BLaER1 treated with 17β-estradiol and CSF1 and Interleukin-3, amounts not matched to agents 10 nM and 100 nM (cell line): Measurements from ENCODE around the gene RNF20.

ENCODE experiments used
- H3K27ac ChIP-seq, 11 experiments: shearing (Covaris generic); formaldehyde crosslinking; 2 replicates each; pipeline ENCODE4 v1.8.1; 2022
- H3K27me3 ChIP-seq, 11 experiments: shearing (Covaris generic); formaldehyde crosslinking; 2 replicates each; pipeline ENCODE4 v1.8.1; 2022
- H3K36me3 ChIP-seq, 11 experiments: shearing (Covaris generic); formaldehyde crosslinking; 2 replicates each; pipeline ENCODE4 v1.8.1; 2022
- H3K4me1 ChIP-seq, 10 experiments: shearing (Covaris generic); formaldehyde crosslinking; 2 replicates each; pipeline ENCODE4 v1.8.1; 2022
- H3K4me2 ChIP-seq, 11 experiments: shearing (Covaris generic); formaldehyde crosslinking; 2 replicates each; pipeline ENCODE4 v1.8.1; 2022
- H3K4me3 ChIP-seq, 10 experiments: shearing (Covaris generic); formaldehyde crosslinking; 2 replicates each; pipeline ENCODE4 v1.8.1; 2022
- H3K9ac ChIP-seq, 11 experiments: shearing (Covaris generic); formaldehyde crosslinking; 2 replicates each; pipeline ENCODE4 v1.8.1; 2022
- H3K9me3 ChIP-seq, 11 experiments: shearing (Covaris generic); formaldehyde crosslinking; replicated peaks in 1 of 11; 2 replicates each; pipeline ENCODE4 v1.8.1; 2022
- H4K20me1 ChIP-seq, 11 experiments: shearing (Covaris generic); formaldehyde crosslinking; 2 replicates each; pipeline ENCODE4 v1.8.1; 2022
- Cebpa-rat ChIP-seq, 11 experiments: shearing (Covaris generic); IDR thresholded peaks; 2 replicates each; pipeline ENCODE4 v1.8.1; 2022

The RNF20 gene

DNA sequence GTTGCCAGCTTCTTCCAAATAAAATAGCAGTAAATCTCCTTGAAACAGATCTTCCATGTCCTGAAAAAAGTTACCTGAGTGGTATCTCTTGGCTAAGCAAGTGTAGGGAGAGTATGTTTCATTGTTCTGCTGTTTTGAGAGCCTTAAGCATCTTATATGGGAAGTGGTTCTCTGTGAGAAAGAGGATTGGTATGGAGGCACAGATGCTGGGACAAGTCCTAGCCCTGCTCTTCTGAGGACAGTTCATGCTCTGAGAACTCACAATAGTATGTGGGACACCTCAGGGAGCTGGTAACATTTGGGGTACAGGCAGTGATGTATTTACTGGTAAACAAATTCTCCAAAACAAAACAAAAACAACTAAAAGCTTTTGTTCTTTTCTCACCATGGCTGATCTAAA, 59.1 kb downstream of the RNF20 start:
- Histone ChIP-seq H3K9ac (no peak overlapping the region), H3K4me2 (no peak overlapping the region), H3K36me3 (no peaks in the 10 kb centered on the region), H3K9me3 (no peaks in the 10 kb centered on the region), H4K20me1 (no peaks in the 10 kb centered on the region), H3K27me3 (no peaks in the 10 kb centered on the region), H3K4me3 (no peak overlapping the region), H3K27ac (no peak overlapping the region), H3K4me1 (peaks cover 0 to 3% (median 0%) of the 10 kb centered on the region in 10 experiments; a peak in 3 of 20 replicates)
- TF ChIP-seq Cebpa-rat (IDR thresholded peaks at IDR 0.05) = no peak

DNA sequence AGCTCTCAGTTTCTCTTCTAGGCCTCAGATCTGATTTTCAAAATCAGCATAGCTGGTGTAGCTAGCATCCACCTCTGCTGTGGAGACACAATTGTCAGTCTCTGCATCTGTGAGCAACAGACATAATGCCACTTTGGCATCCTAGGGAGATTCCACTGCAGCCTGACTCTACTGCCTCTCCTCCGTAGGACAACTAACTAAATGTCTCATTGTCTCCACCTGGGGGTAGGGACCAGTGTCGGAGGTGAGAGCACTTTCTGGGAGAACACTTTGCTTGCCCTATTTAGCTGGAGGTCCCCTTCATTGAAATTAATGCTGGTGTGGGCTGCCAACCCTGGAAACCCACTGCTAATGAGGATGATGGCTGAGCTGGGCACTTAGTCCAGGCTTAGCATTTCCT, 59.7 kb downstream of the RNF20 start:
- no peaks in the 10 kb centered on the region for H3K4me1 ChIP-seq
- H4K20me1 ChIP-seq = no peaks in the 10 kb centered on the region
- no peaks in the 10 kb centered on the region for H3K27me3 ChIP-seq
- H3K4me2 ChIP-seq = no peak overlapping the region
- TF ChIP-seq Cebpa-rat (IDR thresholded peaks at IDR 0.05) = no peak
- no peak overlapping the region for H3K4me3 ChIP-seq
- H3K9me3 ChIP-seq = no peaks in the 10 kb centered on the region
- no peak overlapping the region for H3K9ac ChIP-seq
- no peaks in the 10 kb centered on the region for H3K36me3 ChIP-seq
- H3K27ac ChIP-seq = no peak overlapping the region

DNA sequence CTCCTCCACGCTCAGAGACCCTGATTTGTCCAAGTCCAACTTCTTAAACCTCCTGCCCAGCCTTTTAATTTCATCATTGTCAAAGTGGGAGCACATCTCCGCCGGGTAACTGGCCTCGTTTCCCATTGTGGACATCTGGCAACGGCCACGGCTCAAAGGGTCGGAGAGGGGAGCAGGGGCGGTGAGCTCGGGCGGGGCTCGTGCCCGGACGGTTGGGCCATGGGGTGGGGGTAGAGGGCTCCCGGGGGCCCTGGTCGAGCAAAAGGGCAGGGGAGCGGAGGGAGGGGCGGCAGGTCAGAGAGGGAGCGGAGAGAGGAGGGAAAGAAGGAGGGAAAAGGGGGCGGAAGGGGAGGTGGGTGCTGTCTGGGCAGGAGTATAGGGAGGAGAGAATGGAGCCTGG, 61.1 kb downstream of the RNF20 start, which contains the start of gene PPP3R2:
Gene PPP3R2 (minus strand): TSS at position 174 of the 400 bp plus-strand sequence. CDS start 48 bp downstream, at position 126.
- no peaks in the 10 kb centered on the region for H3K36me3 ChIP-seq
- H3K9me3 ChIP-seq = no peaks in the 10 kb centered on the region
- H4K20me1 ChIP-seq = no peaks in the 10 kb centered on the region
- H3K27me3 ChIP-seq = no peaks in the 10 kb centered on the region
- H3K9ac ChIP-seq = no peak within 1 kb of the TSS
- TF ChIP-seq Cebpa-rat (IDR thresholded peaks at IDR 0.05) = no peak
- H3K4me2 ChIP-seq = no peak within 1 kb of the TSS
- no peak within 1 kb of the TSS for H3K27ac ChIP-seq
- H3K4me1 ChIP-seq = no peaks in the 10 kb centered on the region
- no peak within 1 kb of the TSS for H3K4me3 ChIP-seq

DNA sequence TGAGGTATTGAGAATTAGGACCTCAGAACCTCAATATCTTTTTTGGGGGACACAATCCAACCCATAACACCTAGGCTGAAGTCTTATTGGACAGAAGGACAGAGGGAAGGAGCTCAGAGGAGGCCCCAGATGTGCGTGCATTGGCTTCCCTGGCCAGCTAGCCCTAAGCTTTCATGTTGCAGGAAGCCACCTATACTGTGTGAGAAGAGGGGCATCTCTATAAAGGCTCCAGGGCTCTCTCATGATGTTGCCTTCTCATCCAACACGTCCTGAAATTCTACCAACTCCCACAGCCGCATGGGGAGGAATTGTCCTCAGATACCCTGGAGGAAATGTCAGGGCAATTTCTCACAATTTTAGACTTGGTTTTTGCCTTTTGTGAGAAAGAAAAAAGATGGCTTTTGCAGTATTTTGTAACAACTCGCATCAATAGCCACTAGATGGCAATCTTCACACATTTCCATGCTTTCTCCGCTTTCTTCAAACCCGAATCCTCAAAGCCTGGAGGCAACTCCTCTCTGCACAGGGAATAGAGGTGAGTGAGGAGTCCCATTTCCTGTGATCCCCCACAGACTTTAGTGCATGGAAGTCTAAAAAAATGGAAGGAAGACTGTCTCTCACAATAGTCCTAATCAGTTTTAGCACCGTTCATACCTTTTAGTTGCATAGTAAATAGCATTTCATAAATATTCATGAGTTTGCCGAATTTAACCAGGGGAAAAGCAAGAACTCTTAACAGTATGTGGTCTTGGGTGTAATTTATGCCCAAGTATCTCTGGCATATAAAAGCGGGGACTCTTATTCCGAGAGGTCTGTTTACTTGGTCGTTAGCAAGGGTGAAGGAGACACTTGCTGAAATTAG, 68.5 kb downstream of the RNF20 start:
- Histone ChIP-seq H3K4me3 (no peak overlapping the region), H3K36me3 (no peaks in the 10 kb centered on the region), H3K27ac (no peak overlapping the region), H4K20me1 (no peaks in the 10 kb centered on the region), H3K9me3 (no peaks in the 10 kb centered on the region), H3K27me3 (no peaks in the 10 kb centered on the region), H3K9ac (no peak overlapping the region), H3K4me2 (peak overlapping the region in 1 of 11 experiments; percentile 44; a peak in 1 of 22 replicates), H3K4me1 (peaks cover 8 to 16% (median 14%) of the 10 kb centered on the region in 10 experiments)
- no peak for TF ChIP-seq Cebpa-rat (IDR thresholded peaks at IDR 0.05)

DNA sequence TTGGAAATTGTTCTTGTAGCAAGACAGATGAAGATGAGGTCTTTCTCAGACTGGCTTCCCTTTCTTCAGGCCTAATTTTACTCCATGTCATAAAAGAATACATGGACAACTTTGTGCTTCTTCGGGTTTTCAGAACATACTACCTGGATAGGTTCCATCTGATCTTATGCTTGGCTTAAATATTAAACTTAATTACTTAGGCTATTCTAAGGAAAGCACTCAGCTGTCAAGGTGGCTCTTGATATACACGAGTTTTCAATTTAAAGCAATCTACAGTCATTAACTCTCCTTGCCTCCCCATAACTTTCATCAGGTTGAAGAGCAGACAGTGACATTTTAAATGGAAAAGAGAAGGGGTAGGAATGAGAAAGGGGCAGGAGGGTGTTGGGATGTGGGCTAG, 70.6 kb downstream of the RNF20 start:
- Histone ChIP-seq H4K20me1 (no peaks in the 10 kb centered on the region), H3K9me3 (no peaks in the 10 kb centered on the region), H3K4me3 (no peak overlapping the region), H3K36me3 (no peaks in the 10 kb centered on the region), H3K4me1 (peaks cover 10 to 22% (median 18%) of the 10 kb centered on the region in 10 experiments), H3K27me3 (no peaks in the 10 kb centered on the region), H3K4me2 (no peak overlapping the region), H3K9ac (no peak overlapping the region), H3K27ac (no peak overlapping the region)
- TF ChIP-seq Cebpa-rat (IDR thresholded peaks at IDR 0.05) = no peak

DNA sequence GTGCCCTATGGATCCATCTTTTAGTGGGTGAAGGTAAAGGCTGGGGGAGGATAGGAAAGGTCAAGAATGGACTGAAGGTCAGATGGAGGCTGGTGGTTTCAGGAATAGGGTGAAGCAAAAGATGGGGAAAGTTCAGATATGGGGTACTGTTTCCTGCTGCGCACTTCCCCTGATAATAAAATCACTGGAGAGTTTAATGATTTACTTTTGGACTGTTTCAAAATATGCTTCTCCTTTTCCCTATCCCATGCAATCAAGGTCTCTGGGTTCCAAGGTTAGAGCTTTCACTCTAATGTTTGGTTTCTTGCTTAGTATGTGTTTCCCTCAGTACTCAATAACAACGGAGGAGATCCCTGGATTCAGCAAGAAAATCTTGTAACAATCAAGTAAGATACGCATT, 71.9 kb downstream of the RNF20 start:
- Histone ChIP-seq H3K27me3 (no peaks in the 10 kb centered on the region), H3K9me3 (no peaks in the 10 kb centered on the region), H3K4me3 (no peak overlapping the region), H3K4me2 (peak overlapping the region in 2 of 11 experiments; percentile 65 to 66; a peak in 2 of 22 replicates), H3K36me3 (no peaks in the 10 kb centered on the region), H3K4me1 (peaks cover 10 to 22% (median 18%) of the 10 kb centered on the region in 10 experiments), H3K27ac (no peak overlapping the region), H4K20me1 (no peaks in the 10 kb centered on the region), H3K9ac (no peak overlapping the region)
- TF ChIP-seq Cebpa-rat (IDR thresholded peaks at IDR 0.05) = no peak
